Psoas muscle (tissue), 8 donors: Measurements from ENCODE around the gene MOCS3. TPM values are rescaled to one million over a fixed set of nuclear protein-coding genes. Genes with fewer than 3 reads are reported as not detected.

Source experiments
- ATAC-seq, 4 donors: fragments of 200-7000 bp; cut with Tn5 transposase; one replicate each; pipeline ENCODE4 v1.9.1; 2020; ENCODE audit warnings: moderate library complexity in 3 of 4, mild to moderate bottlenecking in 2 of 4
- DNase-seq, 2 donors: peaks; one replicate each; pipeline ENCODE4 v3.0.0-alpha.2; 2020
- H3K27ac ChIP-seq: fragments of 200-600 bp; one replicate; pipeline ENCODE4 v1.8.0; 2022
- H3K27me3 ChIP-seq, 3 donors: fragments of 200-600 bp in 1 of 3; one replicate each; pipeline versions ENCODE4 v1.6.1 to v1.8.0; 2013 to 2022; ENCODE audit warnings: low read length in 2 of 3, mild to moderate bottlenecking in 2 of 3, moderate library complexity in 1 of 3; ENCODE audit not compliant: insufficient read depth in 3 of 3
- H3K36me3 ChIP-seq, 2 donors: fragments of 200-600 bp in 1 of 2; one replicate each; pipeline versions ENCODE4 v1.6.1 to v1.8.0; 2013 to 2022; ENCODE audit warnings: low read depth in 1 of 2, mild to moderate bottlenecking in 1 of 2, moderate library complexity in 1 of 2; ENCODE audit not compliant: insufficient read depth in 1 of 2
- H3K4me1 ChIP-seq: fragments of 200-600 bp; one replicate; pipeline ENCODE4 v1.8.0; 2022
- H3K4me3 ChIP-seq: fragments of 200-600 bp; one replicate; pipeline ENCODE4 v1.8.0; 2022; ENCODE audit warnings: mild to moderate bottlenecking
- H3K9me3 ChIP-seq: fragments of 200-600 bp; one replicate; pipeline ENCODE4 v1.8.0; 2022
- CTCF ChIP-seq: fragments of 200-600 bp; IDR thresholded peaks from one replicate; pipeline ENCODE4 v1.8.0; 2022; ENCODE audit warnings: antibody characterized with exemption
- WGBS, 3 donors: extraction: QIAGEN DNeasy Blood & Tissue Kit; methylation state at CpG; one replicate each; pipeline versions ENCODE4 v1.1.6 to v1.1.7; 2013; 5-methylcytosine and 5-hydroxymethylcytosine counted together
- intact Hi-C, 2 donors: fragments of 100-400 bp; cut with DNase I; formaldehyde crosslinking; loops; one replicate each; pipeline versions ENCODE4 v1.11.0 to v1.14.2; 2022
- polyA plus RNA-seq, 3 donors: library from polyadenylated mRNA; stranded (reverse); fragments of 200-250 nt; gene quantifications; one replicate each; pipeline ENCODE4 v1.2.3, GENCODE V29; 2013
- total RNA-seq, 4 donors: library from RNA; stranded (reverse); fragmentation: NEBNext Ultra II Directional in 2 of 4; extraction: Animal tissue kit (Norgen Biotek cat#: 25700) in 2 of 4; gene quantifications; one replicate each; pipeline versions ENCODE4 v1.2.1 to v1.2.4, GENCODE V29; 2021 to 2023
- donor health status: healthy with polysubstance abuse.
- donor health status: DM: no; HTN: no; CAD: no; lungs with moderate emphysema.
- donor health status: Bipolar disorder and iron deficiency.
- donor health status: healthy.
- donor health status: DM: yes; HTN: yes; CAD: no.
- donor health status: DM: no; HTN: no; CAD: no.
- donor health status: DM: no; HTN: no; CAD: no.
- donor health status: DM: yes; HTN: yes; CAD: no.

The MOCS3 gene
- total and polyA plus RNA-seq, 7 donors: 2.1 to 5.9 (median 3.5) TPM

GRCh38 chr20:50930139-50930975, 28.3 kb upstream of the MOCS3 start:
- no peak for ATAC-seq

GRCh38 chr20:50930976-50931305, 27.7 kb upstream of the MOCS3 start:
- H3K27ac ChIP-seq: peak overlapping the region; percentile 100
- peaks cover 41% of the 10 kb centered on the region for H3K4me1 ChIP-seq
- TF ChIP-seq CTCF: no peak
- DNase-seq (no peak), ATAC-seq (peak; percentile 37 to 59 (median 52))
- no peaks in the 10 kb centered on the region for H3K27me3 ChIP-seq
- 0 to 3% (median 0%) methylated on average over 2 to 39 of the region's 45 CpGs for WGBS, 3 donors
- intact Hi-C loops: loop anchor here (2.0 kb wide), 1 partner anchor 28 kb away; the partner anchor contains the start of genes DPM1 (in 2 of the 2) and MOCS3 (in 2 of the 2)
- no peaks in the 10 kb centered on the region for H3K9me3 ChIP-seq
- H3K4me3 ChIP-seq: peak overlapping the region; percentile 74
- peaks cover 5 to 53% of the 10 kb centered on the region in 2 donors for H3K36me3 ChIP-seq

More at GRCh38 chr20:50930139-50930975, 28.3 kb upstream of the MOCS3 start:
- H3K4me1 ChIP-seq: peaks cover 46% of the 10 kb centered on the region
- DNase-seq: peak; percentile 37 to 70
- H3K9me3 ChIP-seq: no peaks in the 10 kb centered on the region
- peaks cover 5 to 47% of the 10 kb centered on the region in 2 donors for H3K36me3 ChIP-seq
- peak overlapping the region; percentile 82 for H3K4me3 ChIP-seq
- no peaks in the 10 kb centered on the region for H3K27me3 ChIP-seq
- intact Hi-C loops: loop anchor here (2.0 kb wide), 1 partner anchor 28 kb away; the partner anchor contains the start of genes DPM1 (in 2 of the 2) and MOCS3 (in 2 of the 2)
- 0 to 1% (median 0%) methylated on average over 4 to 79 of the region's 79 CpGs for WGBS, 3 donors
- TF ChIP-seq CTCF: no peak
- peak overlapping the region; percentile 100 for H3K27ac ChIP-seq

- Histone ChIP-seq H3K27me3 (no peaks in the 10 kb centered on the region), H3K27ac (peak within 1 kb of the TSS; percentile 100), H3K9me3 (no peaks in the 10 kb centered on the region), H3K4me1 (peaks cover 35% of the 10 kb centered on the region), H3K36me3 (peaks cover 5 to 58% of the 10 kb centered on the region in 2 donors), H3K4me3 (peak within 1 kb of the TSS; percentile 82)
- intact Hi-C loops: loop anchor here (2.0 kb wide), 1 partner anchor 27 kb away; the partner anchor contains the start of genes DPM1 (in 2 of the 2) and MOCS3 (in 2 of the 2)
- peak; percentile 67 for TF ChIP-seq CTCF
- DNase-seq (peak; percentile 91 to 94), ATAC-seq (peak; percentile 85 to 91 (median 88))
- WGBS, 3 donors: 1% methylated on average over 50 to 58 of the region's 58 CpGs
Measured at GRCh38 chr20:50931306-50932015, 27.2 kb upstream of the MOCS3 start, which contains the start of gene ADNP. TSS of gene ADNP (minus strand) at chr20:50931437. CDS start at chr20:50903996, 27,441 bp downstream.

GRCh38 chr20:50932016-50932485, 26.6 kb upstream of the MOCS3 start:
- ATAC-seq (no peak), DNase-seq (no peak)
- Histone ChIP-seq H3K27ac (peak overlapping the region; percentile 100), H3K4me1 (peaks cover 30% of the 10 kb centered on the region), H3K9me3 (no peaks in the 10 kb centered on the region), H3K4me3 (peak overlapping the region; percentile 74), H3K36me3 (peaks cover 5 to 61% of the 10 kb centered on the region in 2 donors), H3K27me3 (no peaks in the 10 kb centered on the region)
- no peak for TF ChIP-seq CTCF
- 31 to 42% (median 40%) methylated on average over 6 of the region's 6 CpGs for WGBS, 3 donors
- intact Hi-C loops: no loop called here
